Measurements from ENCODE around the gene SUCNR1.

GRCh38 chr3:151901644-151902285 lies 28.3 kb downstream of the SUCNR1 start:
- TF ChIP-seq, protein P1, sequence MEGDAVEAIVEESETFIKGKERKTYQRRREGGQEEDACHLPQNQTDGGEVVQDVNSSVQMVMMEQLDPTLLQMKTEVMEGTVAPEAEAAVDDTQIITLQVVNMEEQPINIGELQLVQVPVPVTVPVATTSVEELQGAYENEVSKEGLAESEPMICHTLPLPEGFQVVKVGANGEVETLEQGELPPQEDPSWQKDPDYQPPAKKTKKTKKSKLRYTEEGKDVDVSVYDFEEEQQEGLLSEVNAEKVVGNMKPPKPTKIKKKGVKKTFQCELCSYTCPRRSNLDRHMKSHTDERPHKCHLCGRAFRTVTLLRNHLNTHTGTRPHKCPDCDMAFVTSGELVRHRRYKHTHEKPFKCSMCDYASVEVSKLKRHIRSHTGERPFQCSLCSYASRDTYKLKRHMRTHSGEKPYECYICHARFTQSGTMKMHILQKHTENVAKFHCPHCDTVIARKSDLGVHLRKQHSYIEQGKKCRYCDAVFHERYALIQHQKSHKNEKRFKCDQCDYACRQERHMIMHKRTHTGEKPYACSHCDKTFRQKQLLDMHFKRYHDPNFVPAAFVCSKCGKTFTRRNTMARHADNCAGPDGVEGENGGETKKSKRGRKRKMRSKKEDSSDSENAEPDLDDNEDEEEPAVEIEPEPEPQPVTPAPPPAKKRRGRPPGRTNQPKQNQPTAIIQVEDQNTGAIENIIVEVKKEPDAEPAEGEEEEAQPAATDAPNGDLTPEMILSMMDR (IDR thresholded peaks at IDR 0.05): no peak
- no peak for TF ChIP-seq POLR2A (IDR thresholded peaks at IDR 0.05)
- TF ChIP-seq POLR2AphosphoS5 (IDR thresholded peaks at IDR 0.05): no peak
- no peak for TF ChIP-seq EP300 (IDR thresholded peaks at IDR 0.05)
